GM19438 (cell line): Measurements from ENCODE around the gene LTB4R.
A peak's percentile ranks its signal among the peaks of the same experiment; 100 is the strongest.
"Not testable (repeated sequence)": the region's sequence is repeated elsewhere in the genome, so short reads cannot be mapped to it uniquely, and the experiment has no call there.

Source experiments
- ATAC-seq: cut with Tn5 transposase; IDR thresholded peaks from one replicate; pipeline ENCODE4 v1.9.1; 2021; ENCODE audit warnings: low read depth; ENCODE audit not compliant: unreplicated experiment

Gene LTB4R

GRCh38 chr14:24338843-24339242, 27.5 kb downstream of the LTB4R start:
- ATAC-seq: no peak

- ATAC-seq: peak; percentile 96
These were observed 28.2 kb downstream of the LTB4R start, which contains the start of gene RIPK3 for GRCh38 chr14:24339284-24340151. RIPK3 (minus strand) TSS chr14:24339991; CDS start chr14:24339826, 165 bp downstream.

GRCh38 chr14:24340606-24341005, 29.3 kb downstream of the LTB4R start:
- no peak for ATAC-seq

GRCh38 chr14:24342889-24343288, 31.6 kb downstream of the LTB4R start:
- ATAC-seq: no peak

- ATAC-seq: no peak
These were observed 32.7 kb downstream of the LTB4R start for GRCh38 chr14:24343795-24344660.

GRCh38 chr14:24347134-24347533, 35.8 kb downstream of the LTB4R start:
- no peak for ATAC-seq

GRCh38 chr14:24348186-24348585, 36.9 kb downstream of the LTB4R start:
- no peak for ATAC-seq

GRCh38 chr14:24349742-24350141, 38.4 kb downstream of the LTB4R start:
- no peak for ATAC-seq

GRCh38 chr14:24351517-24351916, 40.2 kb downstream of the LTB4R start:
- ATAC-seq: no peak

- no peak for ATAC-seq
These were observed 42.5 kb downstream of the LTB4R start for GRCh38 chr14:24353559-24354481.

GRCh38 chr14:24354482-24354825, 43.2 kb downstream of the LTB4R start:
- ATAC-seq: not testable (repeated sequence)

- no peak for ATAC-seq
These were observed 43.7 kb downstream of the LTB4R start for GRCh38 chr14:24355009-24355408.

GRCh38 chr14:24356208-24356607, 44.9 kb downstream of the LTB4R start:
- ATAC-seq: no peak

GRCh38 chr14:24360281-24360680, 49.0 kb downstream of the LTB4R start:
- ATAC-seq: no peak

- no peak for ATAC-seq
These were observed 50.0 kb downstream of the LTB4R start for GRCh38 chr14:24361326-24361725.

- ATAC-seq: no peak
These were observed 51.1 kb downstream of the LTB4R start for GRCh38 chr14:24362241-24362960.

GRCh38 chr14:24363401-24363800, 52.1 kb downstream of the LTB4R start:
- no peak for ATAC-seq

- ATAC-seq: no peak
These were observed 53.5 kb downstream of the LTB4R start for GRCh38 chr14:24364841-24365240.

- ATAC-seq: peak; percentile 43
These were observed 54.5 kb downstream of the LTB4R start for GRCh38 chr14:24365600-24366412.
